EL (cell line): Measurements from ENCODE around the gene SEMA4B.
"Not testable (repeated sequence)": the region's sequence is repeated elsewhere in the genome, so short reads cannot be mapped to it uniquely, and the experiment has no call there.

Source experiments
- DNase-seq: peaks from one replicate; pipeline ENCODE4 v3.0.0-alpha.2; 2016

Gene SEMA4B

DNA sequence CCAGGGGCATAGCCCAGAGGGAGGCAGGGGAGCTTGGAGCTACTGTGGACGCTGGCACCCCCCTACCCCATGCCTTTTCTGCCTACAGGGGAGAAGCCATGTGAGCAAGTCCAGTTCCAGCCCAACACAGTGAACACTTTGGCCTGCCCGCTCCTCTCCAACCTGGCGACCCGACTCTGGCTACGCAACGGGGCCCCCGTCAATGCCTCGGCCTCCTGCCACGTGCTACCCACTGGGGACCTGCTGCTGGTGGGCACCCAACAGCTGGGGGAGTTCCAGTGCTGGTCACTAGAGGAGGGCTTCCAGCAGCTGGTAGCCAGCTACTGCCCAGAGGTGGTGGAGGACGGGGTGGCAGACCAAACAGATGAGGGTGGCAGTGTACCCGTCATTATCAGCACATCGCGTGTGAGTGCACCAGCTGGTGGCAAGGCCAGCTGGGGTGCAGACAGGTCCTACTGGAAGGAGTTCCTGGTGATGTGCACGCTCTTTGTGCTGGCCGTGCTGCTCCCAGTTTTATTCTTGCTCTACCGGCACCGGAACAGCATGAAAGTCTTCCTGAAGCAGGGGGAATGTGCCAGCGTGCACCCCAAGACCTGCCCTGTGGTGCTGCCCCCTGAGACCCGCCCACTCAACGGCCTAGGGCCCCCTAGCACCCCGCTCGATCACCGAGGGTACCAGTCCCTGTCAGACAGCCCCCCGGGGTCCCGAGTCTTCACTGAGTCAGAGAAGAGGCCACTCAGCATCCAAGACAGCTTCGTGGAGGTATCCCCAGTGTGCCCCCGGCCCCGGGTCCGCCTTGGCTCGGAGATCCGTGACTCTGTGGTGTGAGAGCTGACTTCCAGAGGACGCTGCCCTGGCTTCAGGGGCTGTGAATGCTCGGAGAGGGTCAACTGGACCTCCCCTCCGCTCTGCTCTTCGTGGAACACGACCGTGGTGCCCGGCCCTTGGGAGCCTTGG lies 27.0 kb downstream of the SEMA4B start:
- DNase-seq: no peak

- no peak for DNase-seq
These were observed 27.8 kb downstream of the SEMA4B start for GRCh38 chr15:90228960-90229359.

DNA sequence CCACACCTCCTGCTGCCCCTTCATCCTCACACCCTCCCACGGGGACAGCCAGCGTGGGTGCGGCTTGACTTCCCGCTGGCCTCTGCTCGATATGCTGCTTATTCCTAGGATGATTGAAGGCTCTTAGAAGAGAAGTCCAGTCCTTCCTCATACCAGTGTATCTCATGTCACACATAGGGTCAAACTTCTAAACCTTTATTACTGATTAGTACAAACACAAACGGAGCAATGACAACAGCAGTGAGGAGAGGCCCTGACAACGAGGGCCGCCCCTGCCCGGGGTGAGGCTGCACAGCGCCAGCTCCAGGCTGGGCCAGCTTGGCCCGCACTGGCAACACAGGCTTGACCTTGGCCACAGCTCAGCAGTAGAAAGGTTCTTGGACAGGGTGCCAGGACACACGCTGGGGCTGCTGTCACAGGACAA lies 29.0 kb downstream of the SEMA4B start:
- DNase-seq: no peak

DNA sequence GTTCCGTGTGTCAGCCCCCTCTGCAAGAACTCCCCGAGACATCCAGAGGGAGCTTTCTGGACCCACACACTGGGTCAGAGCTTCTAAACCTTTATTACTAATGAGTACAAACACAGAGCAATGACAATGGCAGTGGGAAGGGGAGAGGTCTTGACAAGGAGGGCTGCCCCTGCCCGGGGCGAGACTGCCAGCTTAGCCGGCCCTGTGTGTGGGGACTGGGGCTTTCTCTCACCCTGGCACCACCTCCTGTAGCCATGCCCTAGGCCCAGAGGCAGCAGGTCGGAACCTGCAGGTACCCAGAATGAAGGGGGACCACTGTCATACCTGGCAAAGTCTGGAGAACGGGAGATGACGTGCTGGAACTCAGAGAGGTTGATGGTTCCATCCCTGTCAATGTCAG lies 29.5 kb downstream of the SEMA4B start:
- no peak for DNase-seq

DNA sequence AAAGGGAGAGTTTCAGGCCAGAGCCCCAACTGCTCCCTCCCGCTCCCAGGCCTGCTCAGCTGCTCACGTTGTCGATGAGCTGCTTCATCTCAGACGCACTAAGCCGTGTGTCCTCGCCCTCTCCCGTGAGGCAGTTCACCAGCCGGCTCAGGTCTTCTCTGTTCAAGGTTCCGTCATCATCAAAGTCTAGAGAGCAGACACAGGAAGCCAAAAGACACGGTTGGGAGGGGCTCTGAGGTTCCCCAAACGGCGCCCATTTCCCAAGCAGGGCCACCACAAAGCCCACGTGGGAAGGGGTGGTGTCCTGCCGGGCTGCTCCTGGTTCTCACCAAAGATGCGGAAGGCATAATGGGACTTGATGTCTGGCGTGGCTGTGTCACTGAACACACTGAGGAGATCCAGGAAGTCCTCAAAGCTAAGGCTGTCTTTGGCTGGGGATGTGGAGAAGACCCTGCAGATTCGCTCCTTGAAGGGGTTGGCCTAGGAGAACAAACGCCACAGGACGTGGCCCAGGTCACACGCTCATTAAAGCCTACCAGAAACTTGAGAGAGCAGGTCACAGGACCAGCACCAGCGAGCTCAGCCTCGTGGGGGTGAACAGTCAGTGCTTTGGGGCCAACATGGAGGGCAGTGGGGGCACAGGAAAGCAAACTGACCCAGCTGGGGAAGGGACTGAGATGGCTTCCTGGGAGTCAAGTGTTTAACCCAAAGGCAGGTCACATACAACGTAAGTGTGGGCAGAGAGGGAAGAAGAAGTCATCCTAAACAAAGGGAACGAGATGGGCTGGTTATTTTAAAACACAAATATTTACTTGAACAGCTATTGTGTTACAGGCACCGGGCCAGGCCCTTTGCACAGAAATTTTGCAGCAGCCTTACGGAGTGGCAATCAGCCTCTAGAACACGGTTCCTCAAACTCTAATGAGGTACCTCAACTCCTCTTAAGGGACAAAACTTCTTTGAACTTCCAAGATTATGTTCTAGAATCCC lies 30.2 kb downstream of the SEMA4B start:
- DNase-seq: no peak

GRCh38 chr15:90232196-90232595 lies 31.1 kb downstream of the SEMA4B start:
- DNase-seq: no peak

GRCh38 chr15:90232941-90233386 lies 31.8 kb downstream of the SEMA4B start:
- DNase-seq: peak; percentile 18

- DNase-seq: peak; percentile 97
These were observed 32.4 kb downstream of the SEMA4B start, which contains the start of gene CIB1 for GRCh38 chr15:90233387-90234095. TSS of gene CIB1 (minus strand) at chr15:90233941. CDS start at chr15:90233885, 56 bp downstream.

DNA sequence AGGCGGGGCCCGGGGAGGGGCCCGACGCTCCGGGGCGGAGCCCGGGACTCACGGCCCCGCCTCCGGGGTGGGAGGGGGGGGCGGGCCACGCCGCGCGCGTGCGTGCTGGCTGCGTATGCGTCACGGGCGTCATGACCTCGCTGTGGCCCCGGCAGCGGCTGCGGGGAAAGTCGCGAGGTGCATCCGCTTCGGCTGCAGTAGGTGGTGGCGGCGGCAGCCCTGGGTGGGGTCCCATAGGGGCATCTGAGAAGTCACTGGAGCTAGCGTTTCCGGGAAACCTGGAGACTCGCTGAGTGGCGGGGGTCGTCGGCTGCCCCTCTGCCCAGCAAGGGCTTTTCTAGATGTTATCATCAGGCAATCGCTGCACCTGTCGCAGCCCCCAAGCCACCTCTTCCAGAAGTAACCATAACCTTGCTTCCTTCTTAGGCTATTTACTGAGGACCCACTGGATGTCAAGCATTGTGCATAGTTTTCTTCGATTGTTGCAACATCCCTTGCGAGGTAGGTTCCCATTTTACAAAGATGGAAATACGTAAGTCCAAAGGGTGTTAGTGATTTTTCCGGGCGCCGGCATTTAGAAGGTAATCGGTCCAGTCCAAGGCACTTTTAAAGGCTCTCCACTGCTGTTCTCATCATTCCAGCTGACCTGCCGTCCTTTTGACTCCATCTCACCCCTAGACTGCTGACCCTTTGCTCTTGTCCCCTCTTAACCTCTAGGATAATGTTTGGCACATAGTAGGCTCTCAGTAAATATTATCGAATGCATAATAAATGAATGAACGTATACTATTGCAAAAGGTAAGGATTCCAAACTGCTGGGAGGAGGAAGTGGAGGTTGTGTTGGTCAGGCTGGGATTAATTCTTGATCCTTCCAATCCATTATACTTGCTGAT lies 33.2 kb downstream of the SEMA4B start, which contains the start of gene GDPGP1:
GDPGP1 (plus strand) TSS at position 114 of the 893 bp plus-strand sequence. CDS start 6,700 bp downstream, outside the sequence.
- peak; percentile 13 for DNase-seq

GRCh38 chr15:90239371-90239770 lies 38.2 kb downstream of the SEMA4B start:
- DNase-seq: no peak

DNA sequence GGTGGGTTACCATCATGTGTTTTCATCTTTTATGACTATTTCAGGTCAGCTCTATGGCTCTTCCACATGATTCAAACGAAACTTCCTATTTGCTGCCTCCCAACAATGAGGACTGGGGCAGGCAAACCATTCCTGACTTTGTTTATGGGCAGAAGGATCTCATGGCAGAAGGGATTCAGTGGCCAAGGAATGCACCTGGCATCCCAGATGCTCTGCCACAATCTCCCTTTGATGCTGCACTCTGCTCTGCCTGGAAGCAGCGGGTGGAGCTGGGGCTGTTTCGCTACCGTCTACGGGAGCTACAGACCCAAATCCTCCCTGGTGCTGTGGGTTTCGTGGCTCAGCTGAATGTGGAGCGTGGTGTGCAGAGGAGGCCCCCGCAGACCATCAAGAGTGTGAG lies 39.7 kb downstream of the SEMA4B start:
- DNase-seq: no peak

- DNase-seq: no peak
These were observed 40.4 kb downstream of the SEMA4B start for GRCh38 chr15:90241343-90242192.

GRCh38 chr15:90243943-90244639 lies 43.0 kb downstream of the SEMA4B start:
- DNase-seq: no peak

DNA sequence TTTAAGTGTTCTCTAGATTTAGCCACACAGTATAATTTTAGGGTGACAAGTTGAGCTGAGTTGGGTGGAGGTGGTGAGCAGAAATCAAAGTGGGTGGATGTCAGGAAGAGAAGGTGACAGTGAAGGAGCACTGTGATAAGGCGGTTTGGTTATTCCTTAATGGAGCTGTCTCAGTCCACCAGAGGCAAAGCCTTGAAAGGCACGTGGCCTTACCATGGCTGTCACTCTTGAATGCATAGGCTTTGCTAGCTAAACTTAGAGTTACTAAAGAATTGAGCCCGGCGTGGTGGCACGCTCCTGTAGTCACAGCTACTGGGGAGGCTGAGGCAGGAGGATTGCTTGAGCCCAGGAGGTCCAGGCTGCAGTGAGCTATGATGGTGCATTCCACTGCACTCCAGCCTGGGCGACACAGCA lies 47.7 kb downstream of the SEMA4B start:
- no peak for DNase-seq

- peak; percentile 89 for DNase-seq
These were observed 48.2 kb downstream of the SEMA4B start, which contains the start of gene TTLL13 for GRCh38 chr15:90249203-90249863. TSS of gene TTLL13 (plus strand) at chr15:90249556. CDS start at chr15:90250631, 1,075 bp downstream.

- no peak for DNase-seq
These were observed 56.6 kb downstream of the SEMA4B start for GRCh38 chr15:90257776-90258175.

DNA sequence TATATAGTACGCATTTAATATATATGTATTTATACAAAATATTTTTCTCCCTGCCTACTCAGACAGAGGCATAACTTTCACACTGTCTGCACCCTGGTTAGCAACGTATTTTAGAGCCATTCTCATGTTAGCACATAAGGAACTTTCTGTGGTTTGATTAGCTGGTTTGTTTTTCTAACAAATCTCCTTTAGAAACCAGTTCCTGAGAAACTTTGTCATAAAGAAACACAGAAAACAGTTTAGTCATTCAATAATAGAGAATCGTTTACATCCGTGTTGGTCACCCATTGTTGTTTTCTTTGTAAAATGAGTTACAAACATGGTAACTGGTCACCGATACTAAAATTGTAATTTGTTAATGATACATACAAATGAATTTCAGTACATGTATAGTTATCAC lies 58.4 kb downstream of the SEMA4B start:
- no peak for DNase-seq

- not testable (repeated sequence) for DNase-seq
These were observed 59.6 kb downstream of the SEMA4B start for GRCh38 chr15:90260731-90261130.

GRCh38 chr15:90261811-90262210 lies 60.7 kb downstream of the SEMA4B start:
- DNase-seq: peak; percentile 36
